Right lobe of liver (tissue), 4 donors: Measurements from ENCODE around the gene SH3RF3.

Experiments
- POLR2A ChIP-seq: fragments of 450-650 bp; IDR thresholded peaks from one replicate; pipeline ENCODE4 v1.6.1; 2017; ENCODE audit warnings: antibody characterized with exemption, mild to moderate bottlenecking
- TF ChIP-seq, protein P1 (sequence below), 4 donors: fragments of 200-600 bp in 3 of 4; fragments of 450-650 bp in 1 of 4; IDR thresholded peaks; one replicate each; pipeline versions ENCODE4 v1.5.1 to v1.8.0; 2016 to 2022; ENCODE audit warnings: antibody characterized with exemption in 4 of 4, mild to moderate bottlenecking in 2 of 4
- donor health status: DM: no; HTN: no; CAD: no.
- donor health status: DM: no; HTN: no; CAD: no.
- donor health status: DM: no; HTN: yes; CAD: no.

DNA sequence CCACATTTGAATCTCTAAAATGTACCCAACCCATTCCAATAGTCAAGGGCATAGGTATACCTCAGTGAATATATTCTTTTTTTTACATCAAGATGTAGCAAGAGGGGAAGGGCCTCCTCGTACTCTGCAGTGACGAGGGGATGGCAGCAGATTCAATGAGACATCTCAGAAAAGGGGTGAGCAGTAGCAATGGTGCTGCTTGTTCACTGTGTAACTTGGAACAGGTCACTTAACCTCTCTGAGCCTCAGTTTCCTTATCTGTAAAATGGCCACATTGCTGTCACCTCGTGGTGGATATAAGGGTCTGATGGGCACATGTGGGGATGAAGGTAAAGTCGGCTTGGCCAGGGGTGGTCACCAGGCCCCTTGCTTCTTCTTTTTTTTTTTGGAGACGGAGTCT is 263.1 kb downstream of the SH3RF3 start:
- no peak for TF ChIP-seq POLR2A
- TF ChIP-seq, protein P1, sequence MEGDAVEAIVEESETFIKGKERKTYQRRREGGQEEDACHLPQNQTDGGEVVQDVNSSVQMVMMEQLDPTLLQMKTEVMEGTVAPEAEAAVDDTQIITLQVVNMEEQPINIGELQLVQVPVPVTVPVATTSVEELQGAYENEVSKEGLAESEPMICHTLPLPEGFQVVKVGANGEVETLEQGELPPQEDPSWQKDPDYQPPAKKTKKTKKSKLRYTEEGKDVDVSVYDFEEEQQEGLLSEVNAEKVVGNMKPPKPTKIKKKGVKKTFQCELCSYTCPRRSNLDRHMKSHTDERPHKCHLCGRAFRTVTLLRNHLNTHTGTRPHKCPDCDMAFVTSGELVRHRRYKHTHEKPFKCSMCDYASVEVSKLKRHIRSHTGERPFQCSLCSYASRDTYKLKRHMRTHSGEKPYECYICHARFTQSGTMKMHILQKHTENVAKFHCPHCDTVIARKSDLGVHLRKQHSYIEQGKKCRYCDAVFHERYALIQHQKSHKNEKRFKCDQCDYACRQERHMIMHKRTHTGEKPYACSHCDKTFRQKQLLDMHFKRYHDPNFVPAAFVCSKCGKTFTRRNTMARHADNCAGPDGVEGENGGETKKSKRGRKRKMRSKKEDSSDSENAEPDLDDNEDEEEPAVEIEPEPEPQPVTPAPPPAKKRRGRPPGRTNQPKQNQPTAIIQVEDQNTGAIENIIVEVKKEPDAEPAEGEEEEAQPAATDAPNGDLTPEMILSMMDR (IDR thresholded peaks at IDR 0.05) = no peak
